H9 (cell line): ENCODE data around the gene ZFPM1. TPM values are rescaled to one million over a fixed set of nuclear protein-coding genes. Genes with fewer than 3 reads are reported as not detected.

ENCODE experiments used
- DNase-seq: peaks from one replicate; pipeline ENCODE4 v3.0.0-alpha.2; 2017
- H2AFZ ChIP-seq: one replicate; pipeline ENCODE4 v1.6.1; 2013; ENCODE audit warnings: mild to moderate bottlenecking, low read length, control low read depth, moderate library complexity
- H2AK5ac ChIP-seq: 2 replicates; pipeline ENCODE4 v1.6.1; 2013; ENCODE audit warnings: low read length, control low read depth, mixed read lengths; ENCODE audit not compliant: insufficient read length
- H2BK120ac ChIP-seq: one replicate; pipeline ENCODE4 v1.6.1; 2013; ENCODE audit warnings: low read depth, mild to moderate bottlenecking, low read length, control low read depth, inconsistent platforms; ENCODE audit not compliant: poor library complexity, severe bottlenecking
- H2BK12ac ChIP-seq: 2 replicates; pipeline ENCODE4 v1.6.1; 2013; ENCODE audit warnings: low read length, control low read depth, mixed read lengths, low read depth; ENCODE audit not compliant: insufficient read length
- H2BK15ac ChIP-seq: 2 replicates; pipeline ENCODE4 v1.6.1; 2013; ENCODE audit warnings: low read depth, low read length, control low read depth
- H2BK20ac ChIP-seq: one replicate; pipeline ENCODE4 v1.6.1; 2013; ENCODE audit warnings: low read depth, mild to moderate bottlenecking, low read length, control low read depth, inconsistent platforms; ENCODE audit not compliant: poor library complexity, severe bottlenecking
- H2BK5ac ChIP-seq: 2 replicates; pipeline ENCODE4 v1.6.1; 2013; ENCODE audit warnings: low read length, control low read depth, mixed read lengths; ENCODE audit not compliant: insufficient read length
- H3K14ac ChIP-seq: 2 replicates; pipeline ENCODE4 v1.6.1; 2013; ENCODE audit warnings: low read length, control low read depth; ENCODE audit not compliant: insufficient read depth
- H3K18ac ChIP-seq: 2 replicates; pipeline ENCODE4 v1.6.1; 2013; ENCODE audit warnings: low read depth, mild to moderate bottlenecking, mixed read lengths, low read length, control low read depth; ENCODE audit not compliant: insufficient read length
- H3K23ac ChIP-seq: 2 replicates; pipeline ENCODE4 v1.6.1; 2013; ENCODE audit warnings: low read length, control low read depth, mixed read lengths, low read depth; ENCODE audit not compliant: insufficient read length
- H3K23me2 ChIP-seq: 2 replicates; pipeline ENCODE4 v1.6.1; 2013; ENCODE audit warnings: low read depth, mild to moderate bottlenecking, mixed read lengths, low read length, control low read depth; ENCODE audit not compliant: insufficient read length, poor library complexity, severe bottlenecking
- H3K27ac ChIP-seq: 2 replicates; pipeline ENCODE4 v1.5.1; 2013; ENCODE audit warnings: low read length, control low read depth, mixed read lengths, low read depth; ENCODE audit not compliant: insufficient read length
- H3K27me3 ChIP-seq: 2 replicates; pipeline ENCODE4 v1.6.1; 2013; ENCODE audit warnings: low read length, control low read depth, inconsistent platforms; ENCODE audit not compliant: insufficient read depth
- H3K4ac ChIP-seq: 2 replicates; pipeline ENCODE4 v1.6.1; 2013; ENCODE audit warnings: low read depth, mild to moderate bottlenecking, control low read depth, inconsistent platforms, low read length, moderate library complexity
- H3K4me1 ChIP-seq: 2 replicates; pipeline ENCODE4 v1.6.1; 2013; ENCODE audit warnings: low read length, control low read depth, inconsistent platforms; ENCODE audit not compliant: insufficient read depth
- H3K4me2 ChIP-seq: 2 replicates; pipeline ENCODE4 v1.6.1; 2013; ENCODE audit warnings: low read length, control low read depth, mixed read lengths; ENCODE audit not compliant: insufficient read length, insufficient read depth
- H3K56ac ChIP-seq: 2 replicates; pipeline ENCODE4 v1.6.1; 2013; ENCODE audit warnings: low read depth, mild to moderate bottlenecking, mixed read lengths, low read length, control low read depth; ENCODE audit not compliant: insufficient read length
- H3K79me1 ChIP-seq: 2 replicates; pipeline ENCODE4 v1.6.1; 2013; ENCODE audit warnings: low read depth, mild to moderate bottlenecking, moderate library complexity, low read length, control low read depth, inconsistent platforms; ENCODE audit not compliant: insufficient read depth, poor library complexity, severe bottlenecking
- H3K79me2 ChIP-seq: 2 replicates; pipeline ENCODE4 v1.6.1; 2013; ENCODE audit warnings: low read length, control low read depth, inconsistent platforms; ENCODE audit not compliant: insufficient read depth
- H3K9ac ChIP-seq: 2 replicates; pipeline ENCODE4 v1.6.1; 2013; ENCODE audit warnings: low read length, control low read depth, mixed read lengths; ENCODE audit not compliant: insufficient read length; ENCODE audit errors: extremely low read depth
- H3K9me3 ChIP-seq: one replicate; pipeline ENCODE4 v1.6.1; 2013; ENCODE audit warnings: low read depth, low read length, inconsistent platforms; ENCODE audit not compliant: control insufficient read depth
- H3T11ph ChIP-seq: one replicate; pipeline ENCODE4 v1.6.1; 2013; ENCODE audit warnings: mild to moderate bottlenecking, low read length, control low read depth, inconsistent platforms
- H4K20me1 ChIP-seq: one replicate; pipeline ENCODE4 v1.6.1; 2013; ENCODE audit not compliant: control insufficient read depth, insufficient read length, insufficient read depth
- H4K5ac ChIP-seq: 2 replicates; pipeline ENCODE4 v1.6.1; 2013; ENCODE audit warnings: low read depth, mild to moderate bottlenecking, mixed read lengths, low read length, control low read depth; ENCODE audit not compliant: insufficient read length
- H4K8ac ChIP-seq: replicated peaks from 2 replicates; pipeline ENCODE4 v1.6.1; 2013; ENCODE audit warnings: low read length, control low read depth, mixed read lengths, low read depth; ENCODE audit not compliant: insufficient read length
- H4K91ac ChIP-seq: 2 replicates; pipeline ENCODE4 v1.6.1; 2013; ENCODE audit warnings: low read depth, mild to moderate bottlenecking, moderate library complexity, mixed read lengths, low read length, control low read depth; ENCODE audit not compliant: insufficient read length
- H3K27ac Mint-ChIP-seq, 3 experiments: 2 replicates in 2 of 3; 3 replicates in 1 of 3; pipeline ENCODE4 v1.8.0; 2020 to 2021; ENCODE audit warnings: mixed read lengths in 3 of 3, mild to moderate bottlenecking in 1 of 3, moderate library complexity in 1 of 3
- H3K27me3 Mint-ChIP-seq: 2 replicates; pipeline ENCODE4 v1.8.0; 2021; ENCODE audit warnings: low read depth, mild to moderate bottlenecking, moderate library complexity, mixed read lengths
- H3K36me3 Mint-ChIP-seq, 3 experiments: 2 replicates in 2 of 3; 3 replicates in 1 of 3; pipeline ENCODE4 v1.8.0; 2020 to 2021; ENCODE audit warnings: low read depth in 3 of 3, mixed read lengths in 3 of 3; ENCODE audit not compliant: insufficient read depth in 1 of 3
- H3K4me1 Mint-ChIP-seq, 2 experiments: 2 replicates each; pipeline ENCODE4 v1.8.0; 2020; ENCODE audit warnings: mixed read lengths in 2 of 2
- H3K4me3 Mint-ChIP-seq, 2 experiments: 2 replicates in 1 of 2; 3 replicates in 1 of 2; pipeline ENCODE4 v1.8.0; 2020 to 2021; ENCODE audit warnings: mild to moderate bottlenecking in 2 of 2, mixed read lengths in 2 of 2, moderate library complexity in 1 of 2
- H3K9me3 Mint-ChIP-seq, 2 experiments: 2 replicates in 1 of 2; 3 replicates in 1 of 2; pipeline ENCODE4 v1.8.0; 2020; ENCODE audit warnings: mild to moderate bottlenecking in 2 of 2, mixed read lengths in 2 of 2, moderate library complexity in 1 of 2
- WGBS: extraction: QIAGEN DNeasy Blood & Tissue Kit; methylation state at CpG from one replicate; pipeline ENCODE4 v1.1.7; 2013; ENCODE audit warnings: missing lambda C conversion rate, low lambda C conversion rate, mixed read lengths; ENCODE audit not compliant: insufficient read length; ENCODE audit errors: extremely low coverage; 5-methylcytosine and 5-hydroxymethylcytosine counted together
- total RNA-seq: library from RNA; stranded (reverse); gene quantifications from 2 replicates; pipeline ENCODE4 v1.2.1, GENCODE V29; 2021
- TF ChIP-seq, protein P1 (sequence below): fragments of 200-600 bp; sonication (generic); conservative IDR thresholded peaks from 3 replicates; pipeline ENCODE4 v1.8.0; 2021; ENCODE audit warnings: antibody characterized with exemption, mild to moderate bottlenecking

ZFPM1 gene
- total RNA-seq, 1 experiment from 2014 or later = 3.6 TPM

DNA sequence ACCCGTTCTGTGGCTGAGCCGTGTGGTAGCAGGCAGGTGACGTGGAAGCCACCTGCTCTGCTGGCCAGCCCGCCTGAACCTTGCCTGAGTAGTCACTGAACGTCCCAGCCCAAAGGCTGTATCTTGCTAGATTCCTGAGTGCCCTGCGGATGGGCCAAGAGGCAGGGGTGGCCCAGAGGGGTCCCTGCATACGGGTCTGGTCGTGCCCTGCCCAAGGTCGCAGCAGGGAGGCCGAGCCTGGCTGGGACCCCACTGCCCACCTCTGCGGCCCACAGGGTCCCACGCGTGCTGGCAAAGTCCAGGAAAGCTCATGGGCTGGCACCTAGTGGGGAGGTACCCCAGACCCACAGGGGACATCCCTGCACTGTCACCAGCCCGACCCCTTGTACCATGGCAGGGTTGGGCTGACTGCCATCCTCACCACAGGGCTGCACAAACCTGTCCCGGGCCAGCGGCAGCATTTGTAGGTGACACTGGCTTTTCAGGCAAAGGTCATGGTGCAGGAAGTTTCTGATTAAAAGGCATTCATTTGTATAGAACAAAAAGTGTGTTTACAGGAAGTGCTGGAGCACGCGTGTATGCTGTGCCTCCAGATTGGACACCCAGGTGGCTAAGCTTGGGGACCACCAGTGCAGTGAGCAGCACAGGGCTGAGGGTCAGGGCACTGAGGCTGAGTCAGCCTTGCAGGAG lies 72.0 kb downstream of the ZFPM1 start:
- Histone ChIP-seq H3K27me3 (no peaks in the 10 kb centered on the region), H3K14ac (no peak overlapping the region), H3K79me1 (no peaks in the 10 kb centered on the region), H3K23me2 (no peaks in the 10 kb centered on the region), H4K20me1 (no peaks in the 10 kb centered on the region), H4K91ac (no peak overlapping the region), H3K27ac (no peak overlapping the region), H4K5ac (no peak overlapping the region), H3K79me2 (no peaks in the 10 kb centered on the region), H3K56ac (no peak overlapping the region), H2BK5ac (no peak overlapping the region), H3K9me3 (no peaks in the 10 kb centered on the region), H3K4me1 (no peaks in the 10 kb centered on the region), H3K18ac (no peak overlapping the region), H2BK20ac (no peak overlapping the region), H4K8ac (no peak overlapping the region), H2BK12ac (no peak overlapping the region), H3K4ac (no peak overlapping the region), H2BK120ac (no peak overlapping the region), H3T11ph (no peak overlapping the region), H2AFZ (no peak overlapping the region), H3K4me2 (no peak overlapping the region), H3K23ac (no peak overlapping the region), H2BK15ac (no peak overlapping the region), H2AK5ac (no peak overlapping the region), H3K9ac (no peak overlapping the region)
- TF ChIP-seq, protein P1, sequence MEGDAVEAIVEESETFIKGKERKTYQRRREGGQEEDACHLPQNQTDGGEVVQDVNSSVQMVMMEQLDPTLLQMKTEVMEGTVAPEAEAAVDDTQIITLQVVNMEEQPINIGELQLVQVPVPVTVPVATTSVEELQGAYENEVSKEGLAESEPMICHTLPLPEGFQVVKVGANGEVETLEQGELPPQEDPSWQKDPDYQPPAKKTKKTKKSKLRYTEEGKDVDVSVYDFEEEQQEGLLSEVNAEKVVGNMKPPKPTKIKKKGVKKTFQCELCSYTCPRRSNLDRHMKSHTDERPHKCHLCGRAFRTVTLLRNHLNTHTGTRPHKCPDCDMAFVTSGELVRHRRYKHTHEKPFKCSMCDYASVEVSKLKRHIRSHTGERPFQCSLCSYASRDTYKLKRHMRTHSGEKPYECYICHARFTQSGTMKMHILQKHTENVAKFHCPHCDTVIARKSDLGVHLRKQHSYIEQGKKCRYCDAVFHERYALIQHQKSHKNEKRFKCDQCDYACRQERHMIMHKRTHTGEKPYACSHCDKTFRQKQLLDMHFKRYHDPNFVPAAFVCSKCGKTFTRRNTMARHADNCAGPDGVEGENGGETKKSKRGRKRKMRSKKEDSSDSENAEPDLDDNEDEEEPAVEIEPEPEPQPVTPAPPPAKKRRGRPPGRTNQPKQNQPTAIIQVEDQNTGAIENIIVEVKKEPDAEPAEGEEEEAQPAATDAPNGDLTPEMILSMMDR = no peak
- DNase-seq = no peak
- H3K27ac Mint-ChIP-seq = no peak overlapping the region
- peaks cover 0 to 11% (median 8%) of the 10 kb centered on the region in 3 experiments; a peak in 2 of 7 replicates for H3K36me3 Mint-ChIP-seq
- peaks cover 5% of the 10 kb centered on the region; the same call in 1 of the 2 replicates for H3K27me3 Mint-ChIP-seq
- H3K4me1 Mint-ChIP-seq = no peaks in the 10 kb centered on the region
- WGBS = no CpG with 5 or more reads among the region's 18 CpGs
- peaks cover 0 to 2% of the 10 kb centered on the region in 2 experiments; a peak in 1 of 5 replicates for H3K9me3 Mint-ChIP-seq
- H3K4me3 Mint-ChIP-seq = no peak overlapping the region
